ENCODE data around the gene NUDT14.

GRCh38 chr14:105207996-105208737 lies 27.1 kb upstream of the NUDT14 start:
- TF ChIP-seq POLR2A (IDR thresholded peaks at IDR 0.05) (no peak), CTCF (IDR thresholded peaks at IDR 0.05) (no peak), POLR2AphosphoS5 (IDR thresholded peaks at IDR 0.05) (no peak)

Data from prostate gland (tissue), 2 donors.